Heart left ventricle (tissue), 13 donors: ENCODE data around the gene GIPC3.

Experiments used
- CTCF ChIP-seq, 12 donors: fragments of 200-600 bp; sonication (generic) in 4 of 12; IDR thresholded peaks; one replicate each; pipeline versions ENCODE4 v1.5.0 to v1.8.0; 2018 to 2022; ENCODE audit warnings: antibody characterized with exemption in 12 of 12, mild to moderate bottlenecking in 5 of 12
- POLR2A ChIP-seq, 2 donors: fragments of 450-650 bp; IDR thresholded peaks; one replicate each; pipeline ENCODE4 v1.6.1; 2017; ENCODE audit warnings: antibody characterized with exemption in 2 of 2, mild to moderate bottlenecking in 2 of 2, moderate library complexity in 2 of 2
- donor health status: ischemic (EF 13 %, LVEDD 7.1; RV severe dilation, severe dysfunction).
- donor health status: DM: no; HTN: yes; CAD: no.
- donor health status: DM: no; HTN: no; CAD: no.
- donor health status: ischemic (EF 25% LVEDD 6.9; RV normal size, moderate dysfunction).
- donor health status: ischemic (EF 25% LVEDD 5.7; RV mildly dilated, moderate dysfunction).
- donor health status: ischemic (EF 35%, LVEDD 5.7; RV mildly dilated, moderate dysfunction).
- donor health status: nonischemic (EF 11% LVEDD 7.7; RV severe dilation, severe dysfunction).
- donor health status: DM: yes; HTN: yes; CAD: no.
- donor health status: PGD.
- donor health status: ischemic (EF 29% LVEDD 5.4; RV normal size, mild dysfunction).
- donor health status: nonischemic (EF 23%, LVEDD 6.1; RV moderate dilation, normal function).

GRCh38 chr19:3605361-3605760 is 20.1 kb downstream of the GIPC3 start:
- no peak for TF ChIP-seq POLR2A (IDR thresholded peaks at IDR 0.05)
- TF ChIP-seq CTCF (IDR thresholded peaks at IDR 0.05): no peak
